Subcutaneous abdominal adipose tissue (tissue), 5 donors: Measurements from ENCODE around the gene TRMU.
"Not testable (repeated sequence)": the region's sequence is repeated elsewhere in the genome, so short reads cannot be mapped to it uniquely, and the experiment has no call there.

ENCODE experiments used
- H3K27ac ChIP-seq: one replicate; pipeline ENCODE4 v1.7.0; 2013; ENCODE audit warnings: low read depth, mild to moderate bottlenecking, inconsistent platforms, low read length, moderate library complexity
- H3K27me3 ChIP-seq, 5 donors: one replicate each; pipeline ENCODE4 v1.7.0; 2013; ENCODE audit warnings: low read length in 5 of 5, inconsistent platforms in 1 of 5; ENCODE audit not compliant: control insufficient read depth in 5 of 5, insufficient read depth in 4 of 5
- H3K36me3 ChIP-seq, 5 donors: one replicate each; pipeline ENCODE4 v1.7.0; 2013; ENCODE audit warnings: low read length in 5 of 5; ENCODE audit not compliant: control insufficient read depth in 5 of 5, insufficient read depth in 5 of 5
- H3K4me1 ChIP-seq, 5 donors: one replicate each; pipeline ENCODE4 v1.7.0; 2013; ENCODE audit warnings: low read length in 5 of 5, mild to moderate bottlenecking in 3 of 5, moderate library complexity in 1 of 5; ENCODE audit not compliant: control insufficient read depth in 5 of 5, insufficient read depth in 5 of 5
- H3K4me3 ChIP-seq, 5 donors: one replicate each; pipeline ENCODE4 v1.7.0; 2013; ENCODE audit warnings: low read length in 5 of 5, low read depth in 1 of 5
- H3K9ac ChIP-seq, 5 donors: one replicate each; pipeline ENCODE4 v1.7.0; 2013; ENCODE audit warnings: low read length in 5 of 5, mild to moderate bottlenecking in 4 of 5, moderate library complexity in 3 of 5
- H3K9me3 ChIP-seq, 5 donors: one replicate each; pipeline ENCODE4 v1.7.0; 2013; ENCODE audit warnings: low read length in 5 of 5; ENCODE audit not compliant: control insufficient read depth in 5 of 5
- donor health status: healthy.
- donor health status: healthy.
- donor health status: healthy.
- donor health status: healthy.
- donor health status: healthy.

The TRMU gene

GRCh38 chr22:46390652-46391301 lies 55.3 kb downstream of the TRMU start:
- no peaks in the 10 kb centered on the region for H3K9me3 ChIP-seq
- H3K9ac ChIP-seq, result peak overlapping the region in 2 of 5 donors; percentile 0 to 48
- peaks cover 0 to 8% (median 0%) of the 10 kb centered on the region in 5 donors for H3K27me3 ChIP-seq
- peaks cover 0 to 12% (median 3%) of the 10 kb centered on the region in 5 donors for H3K4me1 ChIP-seq
- H3K4me3 ChIP-seq, result peak overlapping the region in 4 of 5 donors; percentile 23 to 48 (median 32)
- no peak overlapping the region for H3K27ac ChIP-seq
- H3K36me3 ChIP-seq, result no peaks in the 10 kb centered on the region

- no peak overlapping the region for H3K27ac ChIP-seq
- H3K36me3 ChIP-seq, result no peaks in the 10 kb centered on the region
- H3K9ac ChIP-seq, result no peak overlapping the region
- peaks cover 0 to 5% (median 0%) of the 10 kb centered on the region in 5 donors for H3K27me3 ChIP-seq
- H3K4me1 ChIP-seq, result peaks cover 0 to 12% (median 3%) of the 10 kb centered on the region in 5 donors
- no peak overlapping the region for H3K4me3 ChIP-seq
- no peaks in the 10 kb centered on the region for H3K9me3 ChIP-seq
Measured at GRCh38 chr22:46391486-46392136, 56.1 kb downstream of the TRMU start.

- Histone ChIP-seq H3K27me3 (peaks cover 0 to 5% (median 0%) of the 10 kb centered on the region in 5 donors), H3K27ac (no peak overlapping the region), H3K36me3 (no peaks in the 10 kb centered on the region), H3K9me3 (no peaks in the 10 kb centered on the region), H3K4me1 (peaks cover 0 to 12% (median 3%) of the 10 kb centered on the region in 5 donors), H3K4me3 (no peak overlapping the region), H3K9ac (no peak overlapping the region)
Measured at GRCh38 chr22:46392137-46392844, 56.8 kb downstream of the TRMU start.

GRCh38 chr22:46393873-46394272 lies 58.4 kb downstream of the TRMU start:
- Histone ChIP-seq H3K4me3 (no peak overlapping the region), H3K9ac (no peak overlapping the region), H3K4me1 (peaks cover 0 to 12% (median 3%) of the 10 kb centered on the region in 5 donors), H3K36me3 (no peaks in the 10 kb centered on the region), H3K27me3 (peaks cover 0 to 2% (median 0%) of the 10 kb centered on the region in 5 donors), H3K27ac (no peak overlapping the region), H3K9me3 (no peaks in the 10 kb centered on the region)

GRCh38 chr22:46394622-46395021 lies 59.1 kb downstream of the TRMU start:
- no peak overlapping the region for H3K27ac ChIP-seq

GRCh38 chr22:46395145-46395544 lies 59.6 kb downstream of the TRMU start:
- no peaks in the 10 kb centered on the region for H3K9me3 ChIP-seq
- H3K4me1 ChIP-seq, result peaks cover 0 to 12% (median 3%) of the 10 kb centered on the region in 5 donors
- no peaks in the 10 kb centered on the region for H3K36me3 ChIP-seq
- H3K27ac ChIP-seq, result no peak overlapping the region
- no peak overlapping the region for H3K4me3 ChIP-seq
- no peak overlapping the region for H3K9ac ChIP-seq
- peaks cover 0 to 2% (median 0%) of the 10 kb centered on the region in 5 donors for H3K27me3 ChIP-seq

More at GRCh38 chr22:46394622-46395021, 59.1 kb downstream of the TRMU start:
- H3K27me3 ChIP-seq, result peaks cover 0 to 2% (median 0%) of the 10 kb centered on the region in 5 donors
- H3K4me3 ChIP-seq, result no peak overlapping the region
- peaks cover 0 to 12% (median 3%) of the 10 kb centered on the region in 5 donors for H3K4me1 ChIP-seq
- no peaks in the 10 kb centered on the region for H3K36me3 ChIP-seq
- no peaks in the 10 kb centered on the region for H3K9me3 ChIP-seq
- no peak overlapping the region for H3K9ac ChIP-seq

GRCh38 chr22:46397049-46397448 lies 61.5 kb downstream of the TRMU start:
- not testable (repeated sequence) for H3K9me3 ChIP-seq, H3K36me3 ChIP-seq, H3K27me3 ChIP-seq, H3K4me3 ChIP-seq, H3K27ac ChIP-seq, H3K9ac ChIP-seq, H3K4me1 ChIP-seq

GRCh38 chr22:46397514-46397913 lies 62.0 kb downstream of the TRMU start:
- H3K9ac ChIP-seq, result no peak overlapping the region
- peaks cover 0 to 2% (median 0%) of the 10 kb centered on the region in 5 donors for H3K27me3 ChIP-seq
- H3K36me3 ChIP-seq, result no peaks in the 10 kb centered on the region
- H3K9me3 ChIP-seq, result no peaks in the 10 kb centered on the region
- H3K27ac ChIP-seq, result no peak overlapping the region
- no peaks in the 10 kb centered on the region for H3K4me1 ChIP-seq
- H3K4me3 ChIP-seq, result no peak overlapping the region

GRCh38 chr22:46397951-46398350 lies 62.4 kb downstream of the TRMU start:
- Histone ChIP-seq H3K4me3 (no peak overlapping the region), H3K9me3 (no peaks in the 10 kb centered on the region), H3K27me3 (peaks cover 0 to 2% (median 0%) of the 10 kb centered on the region in 5 donors), H3K36me3 (no peaks in the 10 kb centered on the region), H3K27ac (no peak overlapping the region), H3K4me1 (no peaks in the 10 kb centered on the region), H3K9ac (no peak overlapping the region)
